Keratinocyte (primary cell): ENCODE data around the gene SFN. TPM values are rescaled to one million over a fixed set of nuclear protein-coding genes. Genes with fewer than 3 reads are reported as not detected.

Experiments used
- DNase-seq: peaks from one replicate; pipeline ENCODE4 v3.0.0-alpha.2; 2011; ENCODE audit warnings: low read depth, missing footprints, low spot score
- FAIRE-seq: peaks from 2 replicates; lab custom pipeline; 2011; peaks lifted over from hg19 to GRCh38; lab: Jason Lieb, UNC
- H2AFZ ChIP-seq: 2 replicates; pipeline ENCODE4 v1.6.0; 2012; ENCODE audit warnings: low read length, control low read depth, inconsistent platforms; ENCODE audit not compliant: control insufficient read depth
- H3K27ac ChIP-seq: 2 replicates; pipeline ENCODE4 v1.5.1; 2011; ENCODE audit warnings: low read length; ENCODE audit not compliant: control insufficient read depth, insufficient read depth
- H3K27me3 ChIP-seq: 3 replicates; pipeline ENCODE4 v1.6.0; 2011; ENCODE audit warnings: low read length; ENCODE audit not compliant: control insufficient read depth, insufficient read depth; ENCODE audit errors: extremely low read depth
- H3K36me3 ChIP-seq, 2 experiments: 2 replicates in 1 of 2; 3 replicates in 1 of 2; pipeline ENCODE4 v1.5.1; 2011; ENCODE audit warnings: low read length in 2 of 2, mild to moderate bottlenecking in 1 of 2; ENCODE audit not compliant: control insufficient read depth in 2 of 2, insufficient read depth in 2 of 2; ENCODE audit errors: extremely low read depth in 1 of 2
- H3K4me1 ChIP-seq: 3 replicates; pipeline ENCODE4 v1.5.1; 2011; ENCODE audit warnings: low read length; ENCODE audit not compliant: control insufficient read depth, insufficient read depth; ENCODE audit errors: extremely low read depth
- H3K4me2 ChIP-seq: 3 replicates; pipeline ENCODE4 v1.6.0; 2011; ENCODE audit warnings: low read depth, low read length; ENCODE audit not compliant: control insufficient read depth, insufficient read depth; ENCODE audit errors: extremely low read depth
- H3K4me3 ChIP-seq, 3 experiments: fragments of 200-600 bp in 1 of 3; sonication (generic) in 1 of 3; 2 replicates in 2 of 3; 3 replicates in 1 of 3; pipeline ENCODE4 v1.5.1; 2011 to 2016; ENCODE audit warnings: low read length in 3 of 3, mild to moderate bottlenecking in 3 of 3, control low read depth in 2 of 3, inconsistent platforms in 1 of 3, low read depth in 1 of 3, mixed read lengths in 1 of 3, mixed run types in 1 of 3, moderate library complexity in 1 of 3; ENCODE audit not compliant: control insufficient read depth in 2 of 3, insufficient read depth in 2 of 3; ENCODE audit errors: extremely low read depth in 1 of 3
- H3K79me2 ChIP-seq: 2 replicates; pipeline ENCODE4 v1.6.0; 2012; ENCODE audit warnings: low read length; ENCODE audit not compliant: control insufficient read depth, insufficient read depth
- H3K9ac ChIP-seq: 3 replicates; pipeline ENCODE4 v1.6.0; 2011; ENCODE audit warnings: low read length; ENCODE audit not compliant: control insufficient read depth, insufficient read depth; ENCODE audit errors: extremely low read depth
- H3K9me1 ChIP-seq: 3 replicates; pipeline ENCODE4 v1.6.0; 2011; ENCODE audit warnings: low read length; ENCODE audit not compliant: control insufficient read depth, insufficient read depth; ENCODE audit errors: extremely low read depth
- H3K9me3 ChIP-seq: 2 replicates; pipeline ENCODE4 v1.5.1; 2012; ENCODE audit warnings: low read depth, low read length; ENCODE audit not compliant: control insufficient read depth
- H4K20me1 ChIP-seq: 3 replicates; pipeline ENCODE4 v1.6.0; 2011; ENCODE audit warnings: low read length; ENCODE audit not compliant: control insufficient read depth, insufficient read depth; ENCODE audit errors: extremely low read depth
- CTCF ChIP-seq, 3 experiments: IDR thresholded peaks in 1 of 3; conservative IDR thresholded peaks in 1 of 3; optimal IDR thresholded peaks in 1 of 3; 2 replicates in 2 of 3; 3 replicates in 1 of 3; pipeline versions ENCODE3 to v1.5.1; 2011; ENCODE audit warnings: low read length in 3 of 3, mild to moderate bottlenecking in 3 of 3, moderate library complexity in 2 of 3, control low read depth in 1 of 3, inconsistent platforms in 1 of 3; ENCODE audit not compliant: insufficient read depth in 2 of 3; ENCODE audit errors: extremely low read depth in 1 of 3
- EZH2 ChIP-seq: IDR thresholded peaks from one replicate; pipeline ENCODE4 v1.6.1; 2012; ENCODE audit warnings: inconsistent platforms, mild to moderate bottlenecking, low read length, moderate library complexity
- dilution Hi-C: fragments of 300-500 bp; cut with MboI; formaldehyde crosslinking; loops from one replicate; pipeline ENCODE4 v1.7.0; 2020; ENCODE audit warnings: low sequenced_read_pairs; ENCODE audit not compliant: extremely low pct_ligation_motif_present
- polyA plus RNA-seq, 5 experiments: library from polyadenylated mRNA; depleted of rRNA in 3 of 5; stranded (reverse) in 3 of 5; stranded (forward) in 1 of 5; unstranded in 1 of 5; fragments of >200 nt; gene quantifications; 1 replicate in 1 of 5; 2 replicates in 3 of 5; 3 replicates in 1 of 5; pipeline versions ENCODE4 v1.2.1 to v1.2.3, GENCODE V29; 2011 to 2012; ENCODE audit warnings: missing spikeins in 2 of 5, low read depth in 1 of 5, low replicate concordance in 1 of 5

The SFN gene
- polyA plus RNA-seq, 1 donor (not counting 4 experiments of a cell fraction or from before 2014, with no cell fraction given): 1,394 TPM

- Histone ChIP-seq H4K20me1 (no peaks in the 10 kb centered on the region), H3K4me2 (no peak overlapping the region), H3K4me3 (no peak overlapping the region), H3K9me3 (no peaks in the 10 kb centered on the region), H3K27me3 (peaks cover 3% of the 10 kb centered on the region), H3K9me1 (no peaks in the 10 kb centered on the region), H3K27ac (no peak overlapping the region), H3K4me1 (peaks cover 11% of the 10 kb centered on the region), H2AFZ (no peak overlapping the region), H3K79me2 (no peaks in the 10 kb centered on the region), H3K36me3 (no peaks in the 10 kb centered on the region), H3K9ac (no peak overlapping the region)
- DNase-seq: no peak
- TF ChIP-seq CTCF (optimal IDR thresholded peaks at IDR 0.05 in 1 of 3, IDR thresholded peaks at IDR 0.05 in 1 of 3, conservative IDR thresholded peaks at IDR 0.05 in 1 of 3; ENCODE audit: extremely low read depth in 1 of 3, insufficient read depth in 2 of 3, low read length in 3 of 3): no peak
- TF ChIP-seq EZH2: no peak
- dilution Hi-C loops: no loop called here
- no peak for FAIRE-seq
These were observed 48.6 kb downstream of the SFN start for GRCh38 chr1:26911399-26912146.

- Histone ChIP-seq H3K9me3 (no peaks in the 10 kb centered on the region), H3K79me2 (no peaks in the 10 kb centered on the region), H4K20me1 (no peaks in the 10 kb centered on the region), H3K4me1 (peaks cover 11% of the 10 kb centered on the region), H3K9me1 (no peaks in the 10 kb centered on the region), H3K9ac (no peak overlapping the region), H3K4me3 (no peak overlapping the region), H2AFZ (no peak overlapping the region), H3K4me2 (no peak overlapping the region), H3K36me3 (no peaks in the 10 kb centered on the region), H3K27ac (no peak overlapping the region), H3K27me3 (peaks cover 3% of the 10 kb centered on the region)
- DNase-seq: no peak
- FAIRE-seq: no peak
- dilution Hi-C loops: no loop called here
- TF ChIP-seq EZH2 (no peak), CTCF (optimal IDR thresholded peaks at IDR 0.05 in 1 of 3, IDR thresholded peaks at IDR 0.05 in 1 of 3, conservative IDR thresholded peaks at IDR 0.05 in 1 of 3; ENCODE audit: extremely low read depth in 1 of 3, insufficient read depth in 2 of 3, low read length in 3 of 3) (no peak)
These were observed 49.2 kb downstream of the SFN start for GRCh38 chr1:26912147-26912490.
